ENCODE results near the gene THUMPD3.

Gene THUMPD3

GRCh38 chr3:9386078-9386459 is 23.2 kb downstream of the THUMPD3 start:
- DNase-seq (ENCODE audit: low spot score in 2 of 2) (no peak), ATAC-seq (no peak)
- H3K27ac Mint-ChIP-seq = peak overlapping the region; percentile 36
- no peaks in the 10 kb centered on the region for H3K9me3 Mint-ChIP-seq
- no peak overlapping the region for H3K4me3 Mint-ChIP-seq
- peaks cover 12% of the 10 kb centered on the region for H3K4me1 Mint-ChIP-seq
- peaks cover 100% of the 10 kb centered on the region for H3K36me3 Mint-ChIP-seq

- peaks cover 19% of the 10 kb centered on the region for H3K4me1 Mint-ChIP-seq
- H3K9me3 Mint-ChIP-seq = no peaks in the 10 kb centered on the region
- no peak overlapping the region for H3K4me3 Mint-ChIP-seq
- H3K36me3 Mint-ChIP-seq = peaks cover 100% of the 10 kb centered on the region
- ATAC-seq = no peak
- DNase-seq (ENCODE audit: low spot score in 2 of 2) = no peak
- H3K27ac Mint-ChIP-seq = peak overlapping the region; percentile 36
Observed at GRCh38 chr3:9386501-9387321, 23.9 kb downstream of the THUMPD3 start.

GRCh38 chr3:9387322-9387655 is 24.4 kb downstream of the THUMPD3 start:
- Mint-ChIP-seq H3K4me1 (peaks cover 24% of the 10 kb centered on the region), H3K4me3 (no peak overlapping the region), H3K27ac (peak overlapping the region; percentile 36), H3K9me3 (no peaks in the 10 kb centered on the region), H3K36me3 (peaks cover 100% of the 10 kb centered on the region)
- DNase-seq (ENCODE audit: low spot score in 2 of 2) = no peak
- no peak for ATAC-seq

GRCh38 chr3:9388142-9388541 is 25.3 kb downstream of the THUMPD3 start:
- ATAC-seq = no peak
- H3K4me1 Mint-ChIP-seq = peaks cover 30% of the 10 kb centered on the region
- DNase-seq (ENCODE audit: low spot score in 2 of 2) = no peak
- no peaks in the 10 kb centered on the region for H3K9me3 Mint-ChIP-seq
- H3K4me3 Mint-ChIP-seq = no peak overlapping the region
- peaks cover 100% of the 10 kb centered on the region for H3K36me3 Mint-ChIP-seq
- no peak overlapping the region for H3K27ac Mint-ChIP-seq

DNA sequence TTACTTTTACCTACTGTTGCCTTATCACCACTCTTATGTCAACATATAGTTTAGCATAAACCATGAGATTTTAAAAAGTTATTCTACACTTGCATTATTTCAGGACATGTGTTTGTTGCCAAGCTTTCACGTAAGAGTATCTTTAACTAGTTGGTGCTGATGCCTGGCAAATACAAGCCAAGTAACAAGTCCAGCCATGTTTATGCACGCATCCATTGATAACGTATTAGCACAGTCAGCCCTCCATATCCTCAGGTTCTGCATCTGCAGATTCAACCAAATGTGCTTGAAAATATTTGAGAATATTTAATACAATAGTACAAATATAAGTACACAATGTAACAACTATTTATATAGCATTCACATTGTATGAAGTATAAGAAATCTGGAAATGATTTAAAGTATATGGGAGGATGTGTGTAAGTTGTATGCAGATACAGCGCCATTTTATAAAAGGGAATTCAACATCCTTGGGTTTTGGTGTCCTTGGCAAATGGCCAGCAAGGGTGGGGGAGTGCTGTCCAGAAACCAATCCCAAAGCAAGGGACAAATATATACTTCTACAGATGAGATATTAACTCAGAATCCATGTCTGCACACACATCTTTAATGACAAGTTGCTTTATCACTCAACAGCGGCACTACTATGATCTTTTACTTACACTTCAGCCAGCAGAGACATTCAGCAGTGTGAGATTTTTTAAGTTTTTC is 25.9 kb downstream of the THUMPD3 start:
- Mint-ChIP-seq H3K4me1 (peaks cover 30% of the 10 kb centered on the region), H3K4me3 (no peak overlapping the region), H3K9me3 (no peaks in the 10 kb centered on the region), H3K36me3 (peaks cover 100% of the 10 kb centered on the region), H3K27ac (no peak overlapping the region)
- DNase-seq (ENCODE audit: low spot score in 2 of 2) (no peak), ATAC-seq (no peak)

GRCh38 chr3:9390265-9390888 is 27.5 kb downstream of the THUMPD3 start:
- Mint-ChIP-seq H3K4me3 (no peak overlapping the region), H3K9me3 (no peaks in the 10 kb centered on the region), H3K27ac (no peak overlapping the region), H3K4me1 (peaks cover 42% of the 10 kb centered on the region), H3K36me3 (peaks cover 100% of the 10 kb centered on the region)
- ATAC-seq (no peak), DNase-seq (ENCODE audit: low spot score in 2 of 2) (no peak)

DNA sequence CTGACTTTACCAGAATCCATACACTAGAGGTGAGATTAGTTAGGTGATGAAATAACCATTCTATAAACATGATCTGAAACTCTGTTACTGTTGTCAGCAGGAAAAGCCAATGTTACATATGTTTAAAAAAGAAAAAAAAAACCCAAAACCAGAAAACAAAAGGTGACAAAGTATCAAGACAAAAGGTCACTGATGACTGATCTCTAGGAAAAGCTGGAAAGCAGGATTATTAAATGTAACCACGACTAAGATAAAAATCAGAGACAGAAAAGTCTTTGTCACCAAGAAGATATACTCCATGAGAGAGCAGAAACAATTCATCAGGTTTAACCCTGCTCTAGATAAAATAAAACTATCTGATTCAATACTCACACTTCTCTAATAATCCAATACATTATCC is 29.2 kb downstream of the THUMPD3 start:
- no peaks in the 10 kb centered on the region for H3K9me3 Mint-ChIP-seq
- no peak overlapping the region for H3K4me3 Mint-ChIP-seq
- DNase-seq (ENCODE audit: low spot score in 2 of 2) (no peak), ATAC-seq (no peak)
- H3K27ac Mint-ChIP-seq = peak overlapping the region; percentile 90
- peaks cover 100% of the 10 kb centered on the region for H3K36me3 Mint-ChIP-seq
- H3K4me1 Mint-ChIP-seq = peaks cover 45% of the 10 kb centered on the region

DNA sequence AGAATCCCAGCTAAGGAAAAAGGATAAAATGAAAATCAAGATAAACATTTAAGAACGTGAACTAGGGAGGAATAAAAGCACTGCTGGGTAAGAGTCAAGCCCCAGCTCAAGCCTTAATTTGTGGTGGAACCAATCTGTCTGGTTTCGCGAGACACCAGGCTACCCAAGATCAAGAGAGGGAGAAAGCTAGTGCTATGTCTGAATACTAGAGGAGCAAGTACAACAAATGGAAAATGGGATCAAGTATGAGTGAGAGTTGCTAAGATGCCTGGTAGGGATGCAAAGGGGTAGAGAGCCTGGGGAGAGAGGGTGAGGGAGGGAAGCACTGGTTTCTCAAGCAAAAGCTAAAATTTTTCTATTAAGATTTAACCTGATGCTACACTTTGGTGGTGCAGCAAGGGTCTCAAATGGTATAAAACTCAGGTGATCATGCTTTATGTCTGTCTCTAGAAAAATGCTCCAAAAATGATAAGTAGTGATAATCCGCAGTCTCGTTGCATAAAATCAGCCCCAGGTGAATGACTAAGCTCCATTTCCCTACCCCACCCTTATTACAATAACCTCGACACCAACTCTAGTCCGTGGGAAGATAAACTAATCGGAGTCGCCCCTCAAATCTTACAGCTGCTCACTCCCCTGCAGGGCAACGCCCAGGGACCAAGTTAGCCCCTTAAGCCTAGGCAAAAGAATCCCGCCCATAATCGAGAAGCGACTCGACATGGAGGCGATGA is 32.9 kb downstream of the THUMPD3 start:
- Mint-ChIP-seq H3K4me1 (peaks cover 58% of the 10 kb centered on the region), H3K36me3 (peaks cover 92% of the 10 kb centered on the region)

DNA sequence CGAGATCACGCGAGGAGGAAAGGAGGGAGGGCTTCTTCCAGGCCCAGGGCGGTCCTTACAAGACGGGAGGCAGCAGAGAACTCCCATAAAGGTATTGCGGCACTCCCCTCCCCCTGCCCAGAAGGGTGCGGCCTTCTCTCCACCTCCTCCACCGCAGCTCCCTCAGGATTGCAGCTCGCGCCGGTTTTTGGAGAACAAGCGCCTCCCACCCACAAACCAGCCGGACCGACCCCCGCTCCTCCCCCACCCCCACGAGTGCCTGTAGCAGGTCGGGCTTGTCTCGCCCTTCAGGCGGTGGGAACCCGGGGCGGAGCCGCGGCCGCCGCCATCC is 33.4 kb downstream of the THUMPD3 start:
- DNase-seq (ENCODE audit: low spot score in 2 of 2) = peak in 1 of 2 donors; percentile 91
- H3K4me3 Mint-ChIP-seq = peak overlapping the region; percentile 93
- peaks cover 87% of the 10 kb centered on the region for H3K36me3 Mint-ChIP-seq
- peak; percentile 57 for ATAC-seq
- H3K4me1 Mint-ChIP-seq = peaks cover 61% of the 10 kb centered on the region
- H3K27ac Mint-ChIP-seq = peak overlapping the region; percentile 98
- no peaks in the 10 kb centered on the region for H3K9me3 Mint-ChIP-seq

More for the DNA sequence above, 32.9 kb downstream of the THUMPD3 start:
- DNase-seq (ENCODE audit: low spot score in 2 of 2) (no peak), ATAC-seq (no peak)
- H3K4me3 Mint-ChIP-seq = peak overlapping the region; percentile 93
- peak overlapping the region; percentile 98 for H3K27ac Mint-ChIP-seq
- no peaks in the 10 kb centered on the region for H3K9me3 Mint-ChIP-seq

DNA sequence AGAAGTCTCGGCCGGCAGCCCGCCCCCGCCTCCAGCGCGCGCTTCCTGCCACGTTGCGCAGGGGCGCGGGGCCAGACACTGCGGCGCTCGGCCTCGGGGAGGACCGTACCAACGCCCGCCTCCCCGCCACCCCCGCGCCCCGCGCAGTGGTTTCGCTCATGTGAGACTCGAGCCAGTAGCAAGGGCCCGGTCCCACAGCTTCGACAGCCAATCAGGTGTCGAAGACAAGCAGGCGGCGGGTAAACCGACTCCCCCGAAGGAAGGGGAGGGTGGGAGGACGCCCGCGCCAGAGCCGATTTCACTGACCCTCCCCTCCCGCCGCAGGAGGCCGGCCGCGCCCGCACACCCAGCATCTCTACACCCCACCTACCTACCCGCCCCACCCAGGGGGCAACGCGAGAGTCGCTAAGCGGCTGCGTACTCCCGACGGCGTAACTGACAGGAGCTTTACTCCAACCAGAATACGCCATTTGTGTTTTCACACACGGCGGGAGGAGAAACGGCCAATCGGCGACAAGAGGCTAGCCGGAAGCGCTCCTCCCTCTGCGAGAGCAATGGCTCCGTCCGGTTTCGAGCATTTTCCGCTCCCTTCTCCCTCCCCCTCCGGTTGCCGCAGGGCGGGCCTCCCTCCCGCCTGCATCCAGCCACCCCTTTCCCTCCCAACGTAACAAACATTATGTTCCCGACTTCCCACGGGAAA is 33.9 kb downstream of the THUMPD3 start:
- peak overlapping the region; percentile 93 for H3K4me3 Mint-ChIP-seq
- peak overlapping the region; percentile 98 for H3K27ac Mint-ChIP-seq
- H3K9me3 Mint-ChIP-seq = no peaks in the 10 kb centered on the region

GRCh38 chr3:9397332-9397905 is 34.6 kb downstream of the THUMPD3 start, which contains the start of gene SETD5:
SETD5 (plus strand) TSS chr3:9397615; CDS start chr3:9428939, 31,324 bp downstream.
- H3K4me1 Mint-ChIP-seq = peaks cover 59% of the 10 kb centered on the region
- peak within 1 kb of the TSS; percentile 98 for H3K27ac Mint-ChIP-seq
- peak within 1 kb of the TSS; percentile 93 for H3K4me3 Mint-ChIP-seq
- peak; percentile 77 for ATAC-seq
- peaks cover 75% of the 10 kb centered on the region for H3K36me3 Mint-ChIP-seq
- no peaks in the 10 kb centered on the region for H3K9me3 Mint-ChIP-seq
- peak; percentile 100 for DNase-seq (ENCODE audit: low spot score in 2 of 2)

More for the DNA sequence above, 33.9 kb downstream of the THUMPD3 start:
- H3K4me1 Mint-ChIP-seq = peaks cover 59% of the 10 kb centered on the region
- DNase-seq (ENCODE audit: low spot score in 2 of 2) (peak; percentile 100), ATAC-seq (peak; percentile 81)
- H3K36me3 Mint-ChIP-seq = peaks cover 82% of the 10 kb centered on the region

DNA sequence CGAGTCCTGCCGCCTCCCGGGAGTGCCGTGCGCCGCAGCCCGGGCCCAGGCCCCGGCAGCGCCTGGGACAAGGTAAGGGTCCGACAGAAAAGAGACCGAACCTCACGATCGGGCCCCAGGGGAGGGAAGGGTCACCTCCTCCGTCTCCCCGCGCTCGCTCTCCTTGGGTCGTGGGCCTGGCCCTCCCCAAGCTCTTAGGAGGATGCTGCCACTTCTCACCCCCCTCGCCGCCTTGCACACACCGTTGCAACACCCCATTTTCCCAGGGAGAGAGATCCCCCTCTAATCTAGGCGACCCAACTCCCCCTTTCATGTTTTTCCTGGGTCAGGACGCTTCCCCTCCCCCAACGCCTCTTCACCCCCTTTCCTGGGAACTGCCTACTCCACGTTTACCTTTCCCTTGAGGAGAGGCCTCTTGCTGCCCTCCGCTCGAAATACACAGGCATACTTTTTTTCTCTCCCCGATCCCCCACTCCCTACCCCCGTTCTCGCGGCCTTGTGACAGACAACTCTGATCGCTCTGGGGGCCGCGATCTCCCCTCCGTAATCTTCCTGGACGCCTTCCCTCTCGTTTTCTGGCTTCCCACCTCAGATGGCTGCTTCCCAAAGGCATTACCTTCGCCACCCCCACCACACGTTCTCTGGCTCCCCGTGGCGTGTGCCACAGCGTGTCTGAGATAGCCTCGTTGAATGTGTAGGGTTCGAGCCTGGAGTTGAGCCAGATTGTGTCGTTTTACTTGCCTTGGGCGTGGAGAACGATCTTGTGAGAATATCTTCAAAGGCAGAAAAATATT is 35.2 kb downstream of the THUMPD3 start:
- peaks cover 69% of the 10 kb centered on the region for H3K36me3 Mint-ChIP-seq
- DNase-seq (ENCODE audit: low spot score in 2 of 2) = peak; percentile 15 to 88
- H3K9me3 Mint-ChIP-seq = no peaks in the 10 kb centered on the region
- H3K27ac Mint-ChIP-seq = peak overlapping the region; percentile 98
- no peak for ATAC-seq
- H3K4me1 Mint-ChIP-seq = peaks cover 62% of the 10 kb centered on the region
- H3K4me3 Mint-ChIP-seq = peak overlapping the region; percentile 93

DNA sequence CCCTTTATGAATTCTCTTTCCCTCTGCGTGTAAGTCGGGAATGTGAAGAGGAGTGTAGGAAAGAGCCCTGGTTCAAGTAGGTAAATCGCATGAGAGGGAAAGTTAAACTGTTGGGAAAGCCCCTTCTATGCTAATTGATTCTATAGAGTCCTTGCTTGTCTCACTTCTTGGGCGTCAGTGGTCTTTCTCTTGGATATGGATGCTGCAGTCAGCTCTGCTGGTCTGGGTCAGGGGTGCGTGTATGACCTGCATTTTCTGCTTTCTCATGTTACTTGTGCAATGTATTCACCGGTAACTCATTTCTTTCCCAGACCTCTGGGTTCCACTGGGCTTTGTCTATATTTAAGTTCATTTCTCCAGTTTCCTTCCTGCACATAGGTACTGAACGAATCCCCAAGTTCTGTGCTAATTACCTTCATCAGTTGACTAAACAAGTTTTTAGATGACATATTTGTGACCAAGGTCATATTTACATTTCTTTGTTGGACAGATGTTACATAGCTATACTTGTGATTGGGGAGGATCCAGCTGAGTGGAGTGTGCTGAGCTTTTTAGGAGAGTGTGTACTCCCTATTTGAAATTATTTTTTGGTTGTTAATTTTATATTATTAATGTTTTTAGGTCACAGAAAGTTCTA is 36.0 kb downstream of the THUMPD3 start:
- DNase-seq (ENCODE audit: low spot score in 2 of 2) = peak in 1 of 2 donors; percentile 60
- ATAC-seq = no peak
- no peaks in the 10 kb centered on the region for H3K9me3 Mint-ChIP-seq
- H3K4me1 Mint-ChIP-seq = peaks cover 62% of the 10 kb centered on the region
- peaks cover 62% of the 10 kb centered on the region for H3K36me3 Mint-ChIP-seq
- H3K27ac Mint-ChIP-seq = peak overlapping the region; percentile 98
- peak overlapping the region; percentile 93 for H3K4me3 Mint-ChIP-seq

Data from stimulated activated effector memory CD8-positive, alpha-beta T cell treated with anti-CD3 and anti-CD28 coated beads, Interleukin-12 subunit alpha, Interleukin-12 subunit beta, amount 100 ng/mL, for 72 hours (primary cell).